Testis (tissue), 3 donors: ENCODE data around the gene SCG3. TPM values are rescaled to one million over a fixed set of nuclear protein-coding genes. Genes with fewer than 3 reads are reported as not detected.

Experiments used
- DNase-seq: peaks from one replicate; pipeline ENCODE4 v3.0.0-alpha.2; 2019
- H3K27ac ChIP-seq, 2 donors: fragments of 200-600 bp; sonication (generic); one replicate each; pipeline ENCODE4 v1.5.1; 2019
- H3K27me3 ChIP-seq: fragments of 200-600 bp; sonication (generic); one replicate; pipeline ENCODE4 v1.5.1; 2019
- H3K36me3 ChIP-seq: fragments of 200-600 bp; sonication (generic); one replicate; pipeline ENCODE4 v1.5.1; 2017; ENCODE audit warnings: low read depth; ENCODE audit errors: missing control alignments
- H3K4me1 ChIP-seq: fragments of 200-600 bp; sonication (generic); one replicate; pipeline ENCODE4 v1.5.1; 2019
- H3K4me3 ChIP-seq, 2 donors: fragments of 200-600 bp; sonication (generic); one replicate each; pipeline ENCODE4 v1.5.1; 2017 to 2019
- H3K9me3 ChIP-seq: fragments of 200-600 bp; sonication (generic); one replicate; pipeline ENCODE4 v1.5.1; 2017
- CTCF ChIP-seq, 3 experiments: fragments of 450-650 bp in 2 of 3; fragments of 200-600 bp in 1 of 3; sonication (generic) in 1 of 3; IDR thresholded peaks; one replicate each; pipeline ENCODE4 v1.5.1; 2016 to 2019; ENCODE audit warnings: antibody characterized with exemption in 3 of 3, mild to moderate bottlenecking in 2 of 3, moderate library complexity in 1 of 3
- POLR2A ChIP-seq: fragments of 450-650 bp; IDR thresholded peaks from one replicate; pipeline ENCODE4 v1.6.1; 2017; ENCODE audit warnings: antibody characterized with exemption, mild to moderate bottlenecking, moderate library complexity
- WGBS, 2 donors: methylation state at CpG; one replicate each; pipeline ENCODE4 v1.1.5; 2018; 5-methylcytosine and 5-hydroxymethylcytosine counted together
- intact Hi-C: fragments of 100-400 bp; cut with DNase I; formaldehyde crosslinking; loops from one replicate; pipeline ENCODE4 v1.15.1; 2023; ENCODE audit warnings: low total_unique reads
- polyA plus RNA-seq: library from polyadenylated mRNA; stranded (reverse); fragments of 350-450 nt; fragmentation: Illumina TruSeq; extraction: RNeasy Lipid Tissue Mini Kit (QIAGEN cat#74804); gene quantifications from one replicate; pipeline ENCODE4 v1.2.3, GENCODE V29; 2014; ENCODE audit warnings: low read depth, low replicate concordance; ENCODE audit not compliant: insufficient read depth
- total RNA-seq, 2 donors: library from RNA; depleted of rRNA; stranded (reverse); fragments of >200 nt; gene quantifications; one replicate each; pipeline ENCODE4 v1.2.3, GENCODE V29; 2016

SCG3 gene
- total and polyA plus RNA-seq, 3 donors from 2014 or later, result 1.2 to 2.0 (median 1.3) TPM

- Histone ChIP-seq H3K9me3 (no peaks in the 10 kb centered on the region), H3K4me3 (no peak overlapping the region), H3K4me1 (no peaks in the 10 kb centered on the region), H3K27ac (no peak overlapping the region), H3K27me3 (no peaks in the 10 kb centered on the region), H3K36me3 (no peaks in the 10 kb centered on the region)
- intact Hi-C loops, result no loop called here
- 90 to 95% methylated on average over 3 of the region's 3 CpGs for WGBS, 2 donors
- DNase-seq, result no peak
- TF ChIP-seq CTCF (IDR thresholded peaks at IDR 0.05) (no peak), POLR2A (no peak)
Measured at GRCh38 chr15:51658664-51659063, 22.6 kb upstream of the SCG3 start.

- Histone ChIP-seq H3K4me3 (no peak overlapping the region), H3K36me3 (no peaks in the 10 kb centered on the region), H3K4me1 (no peaks in the 10 kb centered on the region), H3K27me3 (no peaks in the 10 kb centered on the region), H3K9me3 (no peaks in the 10 kb centered on the region), H3K27ac (no peak overlapping the region)
- TF ChIP-seq POLR2A (no peak), CTCF (IDR thresholded peaks at IDR 0.05) (no peak)
- 67 to 80% methylated on average over 2 of the region's 2 CpGs for WGBS, 2 donors
- DNase-seq, result no peak
- intact Hi-C loops, result no loop called here
Measured at GRCh38 chr15:51661072-51661471, 20.2 kb upstream of the SCG3 start.

- no peak overlapping the region for H3K27ac ChIP-seq
- intact Hi-C loops, result no loop called here
- H3K4me1 ChIP-seq, result no peaks in the 10 kb centered on the region
- no peaks in the 10 kb centered on the region for H3K27me3 ChIP-seq
- DNase-seq, result no peak
- H3K4me3 ChIP-seq, result no peak overlapping the region
- 74 to 78% methylated on average over 6 of the region's 6 CpGs for WGBS, 2 donors
- TF ChIP-seq CTCF (IDR thresholded peaks at IDR 0.05) (no peak), POLR2A (no peak)
- H3K9me3 ChIP-seq, result no peaks in the 10 kb centered on the region
- H3K36me3 ChIP-seq, result no peaks in the 10 kb centered on the region
Measured at GRCh38 chr15:51667478-51667877, 13.8 kb upstream of the SCG3 start.

GRCh38 chr15:51668446-51668845 is 12.9 kb upstream of the SCG3 start:
- DNase-seq, result no peak
- Histone ChIP-seq H3K27me3 (no peaks in the 10 kb centered on the region), H3K4me3 (no peak overlapping the region), H3K27ac (no peak overlapping the region), H3K36me3 (no peaks in the 10 kb centered on the region), H3K4me1 (no peaks in the 10 kb centered on the region), H3K9me3 (no peaks in the 10 kb centered on the region)
- WGBS, 2 donors, result 86 to 90% methylated on average over 5 of the region's 5 CpGs
- TF ChIP-seq CTCF (IDR thresholded peaks at IDR 0.05), result no peak
- TF ChIP-seq POLR2A, result no peak
- intact Hi-C loops, result no loop called here

GRCh38 chr15:51669381-51669780 is 11.9 kb upstream of the SCG3 start:
- H3K27me3 ChIP-seq, result no peaks in the 10 kb centered on the region
- intact Hi-C loops, result no loop called here
- no peaks in the 10 kb centered on the region for H3K9me3 ChIP-seq
- 80 to 89% methylated on average over 2 of the region's 2 CpGs for WGBS, 2 donors
- TF ChIP-seq POLR2A (no peak), CTCF (IDR thresholded peaks at IDR 0.05) (no peak)
- DNase-seq, result no peak
- H3K27ac ChIP-seq, result no peak overlapping the region
- H3K36me3 ChIP-seq, result no peaks in the 10 kb centered on the region
- no peak overlapping the region for H3K4me3 ChIP-seq
- H3K4me1 ChIP-seq, result no peaks in the 10 kb centered on the region
